Panc1 (cell line): ENCODE measurements around the gene FSTL4.

Source experiments
- CTCF ChIP-seq: fragments of 450-650 bp; IDR thresholded peaks from 2 replicates; pipeline ENCODE4 v1.5.1; 2017; ENCODE audit warnings: mild to moderate bottlenecking
- TCF7L2 ChIP-seq: IDR thresholded peaks from 2 replicates; pipeline ENCODE4 v1.6.1; 2011; ENCODE audit warnings: mild to moderate bottlenecking, low read depth, low read length, inconsistent platforms

- TF ChIP-seq CTCF = no peak
- TF ChIP-seq TCF7L2 = no peak
These were observed 102.6 kb downstream of the FSTL4 start for GRCh38 chr5:133509742-133510079.
